ENCODE results near the gene TPT1. TPM values are rescaled to one million over a fixed set of nuclear protein-coding genes. Genes with fewer than 3 reads are reported as not detected.

The TPT1 gene
- total and polyA plus RNA-seq, 2 of the 13 experiments (the other 11 are each of a cell fraction or from before 2014, with no cell fraction given), result 2,953 to 3,594 TPM

- TF ChIP-seq, protein P1, sequence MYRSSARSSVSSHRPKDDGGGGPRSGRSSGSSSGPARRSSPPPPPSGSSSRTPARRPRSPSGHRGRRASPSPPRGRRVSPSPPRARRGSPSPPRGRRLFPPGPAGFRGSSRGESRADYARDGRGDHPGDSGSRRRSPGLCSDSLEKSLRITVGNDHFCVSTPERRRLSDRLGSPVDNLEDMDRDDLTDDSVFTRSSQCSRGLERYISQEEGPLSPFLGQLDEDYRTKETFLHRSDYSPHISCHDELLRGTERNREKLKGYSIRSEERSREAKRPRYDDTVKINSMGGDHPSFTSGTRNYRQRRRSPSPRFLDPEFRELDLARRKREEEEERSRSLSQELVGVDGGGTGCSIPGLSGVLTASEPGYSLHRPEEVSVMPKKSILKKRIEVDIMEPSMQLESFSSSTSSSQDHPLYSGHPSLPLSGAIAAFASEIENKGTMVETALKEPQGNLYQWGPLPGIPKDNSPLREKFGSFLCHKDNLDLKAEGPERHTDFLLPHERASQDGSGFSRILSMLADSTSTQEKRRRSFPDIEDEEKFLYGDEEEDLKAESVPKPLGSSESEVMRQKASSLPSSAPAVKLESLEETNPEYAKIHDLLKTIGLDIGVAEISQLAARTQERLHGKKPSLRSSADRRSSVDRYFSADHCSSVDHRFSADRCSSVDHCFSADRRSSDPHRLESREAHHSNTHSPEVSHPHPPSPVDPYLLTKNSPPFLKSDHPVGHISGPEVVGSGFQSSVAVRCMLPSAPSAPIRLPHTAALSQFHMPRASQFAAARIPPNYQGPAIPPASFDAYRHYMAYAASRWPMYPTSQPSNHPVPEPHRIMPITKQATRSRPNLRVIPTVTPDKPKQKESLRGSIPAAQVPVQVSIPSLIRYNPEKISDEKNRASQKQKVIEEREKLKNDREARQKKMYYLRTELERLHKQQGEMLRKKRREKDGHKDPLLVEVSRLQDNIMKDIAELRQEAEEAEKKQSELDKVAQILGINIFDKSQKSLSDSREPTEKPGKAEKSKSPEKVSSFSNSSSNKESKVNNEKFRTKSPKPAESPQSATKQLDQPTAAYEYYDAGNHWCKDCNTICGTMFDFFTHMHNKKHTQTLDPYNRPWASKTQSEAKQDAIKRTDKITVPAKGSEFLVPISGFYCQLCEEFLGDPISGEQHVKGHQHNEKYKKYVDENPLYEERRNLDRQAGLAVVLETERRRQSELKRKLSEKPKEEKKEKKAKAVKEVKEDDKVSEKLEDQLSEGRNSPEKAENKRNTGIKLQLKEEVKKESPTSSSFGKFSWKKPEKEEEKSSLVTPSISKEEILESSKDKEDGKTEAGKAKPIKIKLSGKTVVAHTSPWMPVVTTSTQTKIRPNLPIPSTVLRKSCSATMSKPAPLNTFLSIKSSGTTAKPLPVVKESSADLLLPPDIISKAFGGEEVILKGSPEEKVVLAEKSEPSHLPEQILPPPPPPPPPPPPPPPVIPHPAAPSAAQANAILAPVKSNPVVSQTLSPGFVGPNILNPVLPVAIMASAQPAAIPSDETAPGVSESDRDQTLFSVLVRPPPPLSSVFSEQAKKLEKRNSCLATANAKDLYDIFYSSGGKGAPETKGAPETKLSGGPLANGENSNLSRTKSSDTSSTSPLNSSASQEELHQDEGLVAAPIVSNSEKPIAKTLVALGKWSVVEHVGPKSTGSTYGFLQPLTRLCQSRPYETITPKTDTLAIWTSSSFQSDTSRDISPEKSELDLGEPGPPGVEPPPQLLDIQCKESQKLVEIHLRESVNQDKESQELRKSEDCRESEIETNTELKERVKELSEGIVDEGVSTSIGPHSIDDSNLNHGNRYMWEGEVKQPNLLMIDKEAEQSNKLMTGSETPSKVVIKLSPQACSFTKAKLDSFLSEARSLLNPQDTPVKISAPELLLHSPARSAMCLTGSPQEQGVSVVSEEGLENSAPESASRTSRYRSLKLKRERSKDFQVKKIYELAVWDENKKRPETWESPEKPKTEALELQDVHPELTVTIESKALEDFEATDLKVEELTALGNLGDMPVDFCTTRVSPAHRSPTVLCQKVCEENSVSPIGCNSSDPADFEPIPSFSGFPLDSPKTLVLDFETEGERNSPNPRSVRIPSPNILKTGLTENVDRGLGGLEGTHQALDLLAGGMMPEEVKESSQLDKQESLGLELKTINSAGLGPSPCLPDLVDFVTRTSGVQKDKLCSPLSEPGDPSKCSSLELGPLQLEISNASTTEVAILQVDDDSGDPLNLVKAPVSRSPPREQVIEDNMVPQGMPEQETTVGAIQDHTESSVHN (CRISPR knock-in tag; IDR thresholded peaks at IDR 0.05), result no peak
- TF ChIP-seq MTA1 (CRISPR knock-in tag; IDR thresholded peaks at IDR 0.05; ENCODE audit: borderline replicate concordance) (peak; percentile 37; the same call in 1 of the 2 replicates), ZNF496 (CRISPR knock-in tag; IDR thresholded peaks at IDR 0.05; ENCODE audit: insufficient replicate concordance) (no peak), XRCC5 (optimal IDR thresholded peaks at IDR 0.05; ENCODE audit: low read length) (peak; percentile 37), ZNF143 (CRISPR knock-in tag; IDR thresholded peaks at IDR 0.05) (no peak), FOXC1 (CRISPR knock-in tag; IDR thresholded peaks at IDR 0.05; ENCODE audit: borderline replicate concordance) (no peak), ARID5B (CRISPR knock-in tag; IDR thresholded peaks at IDR 0.05) (peak; percentile 29; the same call in 1 of the 2 replicates), ZNF329 (CRISPR knock-in tag; IDR thresholded peaks at IDR 0.05; ENCODE audit: low read depth) (no peak), TAF1 (CRISPR knock-in tag; IDR thresholded peaks at IDR 0.05) (peak; percentile 42; the same call in 1 of the 2 replicates), ZNF710 (CRISPR knock-in tag; IDR thresholded peaks at IDR 0.05; ENCODE audit: borderline replicate concordance) (peak; percentile 89), HNRNPK (IDR thresholded peaks at IDR 0.05; ENCODE audit: low read depth, low read length, poor library complexity, severe bottlenecking) (peak; percentile 8), POLR2G (IDR thresholded peaks at IDR 0.05; ENCODE audit: low read depth, low read length) (peak; percentile 51; the same call in 1 of the 2 replicates), SAP130 (CRISPR knock-in tag; IDR thresholded peaks at IDR 0.05; ENCODE audit: low read depth) (0 out of 2 replicates have a peak, but pooled peaks have one; percentile 20), POLR2A (IDR thresholded peaks at IDR 0.05; ENCODE audit: insufficient read depth in 1 of 2, low read depth in 2 of 2, low read length in 2 of 2) (peak in 1 of 2 experiments; percentile 52; a peak in 2 of 4 replicates), DRAP1 (CRISPR knock-in tag; IDR thresholded peaks at IDR 0.05) (peak; percentile 97)
Observed at GRCh38 chr13:45316338-45316737, 24.6 kb downstream of the TPT1 start (continued).

Measured in HepG2 (cell line).